OCI-LY1 (cell line): ENCODE measurements around the gene OR8D1.

Experiments
- H2AFZ ChIP-seq: fragments of 200-600 bp; sonication (generic), shearing (Covaris generic); 2 replicates; pipeline ENCODE4 v1.6.0; 2014; ENCODE audit warnings: antibody characterized with exemption, mild to moderate bottlenecking, low read length
- H3F3A ChIP-seq: fragments of 200-600 bp; sonication (generic), shearing (Covaris generic); 2 replicates; pipeline ENCODE4 v1.6.0; 2014; ENCODE audit warnings: mild to moderate bottlenecking, antibody characterized with exemption, low read length, moderate library complexity; ENCODE audit not compliant: insufficient read depth
- H3K27ac ChIP-seq: fragments of 200-600 bp; sonication (generic); 2 replicates; pipeline ENCODE4 v1.5.1; 2014; ENCODE audit warnings: low read length, mixed run types, mild to moderate bottlenecking, low read depth; ENCODE audit not compliant: poor library complexity, severe bottlenecking
- H3K27me3 ChIP-seq: fragments of 200-600 bp; sonication (generic); 2 replicates; pipeline ENCODE4 v1.6.0; 2014; ENCODE audit warnings: antibody characterized with exemption, mild to moderate bottlenecking, low read length, moderate library complexity; ENCODE audit not compliant: insufficient read depth
- H3K36me3 ChIP-seq: fragments of 200-600 bp; sonication (generic); 2 replicates; pipeline ENCODE4 v1.6.1; 2014; ENCODE audit warnings: mild to moderate bottlenecking, antibody characterized with exemption, low read length, moderate library complexity, mixed read lengths; ENCODE audit not compliant: insufficient read depth
- H3K4me1 ChIP-seq: fragments of 200-600 bp; sonication (generic); 2 replicates; pipeline ENCODE4 v1.5.1; 2014; ENCODE audit warnings: mild to moderate bottlenecking, low read length, moderate library complexity; ENCODE audit not compliant: insufficient read depth, severe bottlenecking
- H3K4me2 ChIP-seq: fragments of 200-600 bp; sonication (generic), shearing (Covaris generic); 2 replicates; pipeline ENCODE4 v1.6.1; 2014; ENCODE audit warnings: low read length
- H3K4me3 ChIP-seq: fragments of 200-600 bp; sonication (generic); 2 replicates; pipeline ENCODE4 v1.5.1; 2014; ENCODE audit warnings: low read length, low read depth, mild to moderate bottlenecking, mixed read lengths; ENCODE audit not compliant: poor library complexity, severe bottlenecking
- H3K79me2 ChIP-seq: fragments of 200-600 bp; shearing (Covaris generic); 2 replicates; pipeline ENCODE4 v1.6.1; 2016; ENCODE audit warnings: mixed run types, low read length, mixed read lengths; ENCODE audit not compliant: insufficient read depth
- H3K9ac ChIP-seq: fragments of 200-600 bp; sonication (generic), shearing (Covaris generic); 2 replicates; pipeline ENCODE4 v1.6.1; 2014; ENCODE audit warnings: mild to moderate bottlenecking, low read length, mixed read lengths
- H3K9me2 ChIP-seq: fragments of 200-600 bp; sonication (generic), shearing (Covaris generic); 2 replicates; pipeline ENCODE4 v1.6.1; 2014; ENCODE audit warnings: low read depth, mild to moderate bottlenecking, low read length, mixed read lengths
- H3K9me3 ChIP-seq: fragments of 200-600 bp; shearing (Covaris generic); 2 replicates; pipeline ENCODE4 v1.6.1; 2014; ENCODE audit warnings: low read length, mixed read lengths
- H4K20me1 ChIP-seq: fragments of 200-600 bp; sonication (generic), shearing (Covaris generic); 2 replicates; pipeline ENCODE4 v1.6.0; 2016; ENCODE audit warnings: mild to moderate bottlenecking, low read length; ENCODE audit not compliant: insufficient read depth
- EZH2 ChIP-seq: fragments of 200-600 bp; sonication (generic), shearing (Covaris generic); IDR thresholded peaks from 2 replicates; pipeline ENCODE4 v1.8.0; 2017; ENCODE audit warnings: borderline replicate concordance, mixed run types, mild to moderate bottlenecking, antibody characterized with exemption, low read length, moderate library complexity, mixed read lengths
- TF ChIP-seq, protein P1 (sequence below): fragments of 200-600 bp; sonication (generic), shearing (Covaris generic); IDR thresholded peaks from 2 replicates; pipeline ENCODE4 v1.5.1; 2017; ENCODE audit warnings: mild to moderate bottlenecking, antibody characterized with exemption, low read length, moderate library complexity, mixed read lengths

The OR8D1 gene

DNA sequence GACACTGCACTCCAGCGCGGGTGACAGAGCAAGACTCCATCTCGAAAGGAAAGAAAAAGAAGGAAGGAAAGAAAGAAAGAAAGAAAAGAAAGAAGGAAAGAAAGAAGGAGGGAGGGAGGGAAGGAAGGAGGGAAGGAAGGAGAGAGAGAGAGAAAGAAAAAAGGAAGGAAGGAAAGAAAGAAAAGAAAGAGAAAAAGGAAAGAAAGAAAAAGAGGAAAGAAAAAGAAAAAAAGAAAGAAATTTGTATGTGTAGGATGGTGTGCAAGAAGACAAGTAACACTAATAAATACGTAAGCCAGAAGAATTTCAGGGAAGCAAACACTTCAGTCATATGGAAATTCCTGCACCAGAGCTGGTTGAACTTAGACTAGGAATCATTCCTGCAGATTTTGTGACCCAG lies 618 bp downstream of the OR8D1 start:
- Histone ChIP-seq H4K20me1 (no peaks in the 10 kb centered on the region), H3K4me2 (no peak overlapping the region), H3K79me2 (no peaks in the 10 kb centered on the region), H3K27ac (no peak overlapping the region), H3F3A (no peaks in the 10 kb centered on the region), H3K4me1 (no peaks in the 10 kb centered on the region), H3K9me2 (no peaks in the 10 kb centered on the region), H3K4me3 (no peak overlapping the region), H2AFZ (no peak overlapping the region), H3K36me3 (no peaks in the 10 kb centered on the region), H3K9ac (no peak overlapping the region), H3K9me3 (no peaks in the 10 kb centered on the region), H3K27me3 (no peaks in the 10 kb centered on the region)
- TF ChIP-seq, protein P1, sequence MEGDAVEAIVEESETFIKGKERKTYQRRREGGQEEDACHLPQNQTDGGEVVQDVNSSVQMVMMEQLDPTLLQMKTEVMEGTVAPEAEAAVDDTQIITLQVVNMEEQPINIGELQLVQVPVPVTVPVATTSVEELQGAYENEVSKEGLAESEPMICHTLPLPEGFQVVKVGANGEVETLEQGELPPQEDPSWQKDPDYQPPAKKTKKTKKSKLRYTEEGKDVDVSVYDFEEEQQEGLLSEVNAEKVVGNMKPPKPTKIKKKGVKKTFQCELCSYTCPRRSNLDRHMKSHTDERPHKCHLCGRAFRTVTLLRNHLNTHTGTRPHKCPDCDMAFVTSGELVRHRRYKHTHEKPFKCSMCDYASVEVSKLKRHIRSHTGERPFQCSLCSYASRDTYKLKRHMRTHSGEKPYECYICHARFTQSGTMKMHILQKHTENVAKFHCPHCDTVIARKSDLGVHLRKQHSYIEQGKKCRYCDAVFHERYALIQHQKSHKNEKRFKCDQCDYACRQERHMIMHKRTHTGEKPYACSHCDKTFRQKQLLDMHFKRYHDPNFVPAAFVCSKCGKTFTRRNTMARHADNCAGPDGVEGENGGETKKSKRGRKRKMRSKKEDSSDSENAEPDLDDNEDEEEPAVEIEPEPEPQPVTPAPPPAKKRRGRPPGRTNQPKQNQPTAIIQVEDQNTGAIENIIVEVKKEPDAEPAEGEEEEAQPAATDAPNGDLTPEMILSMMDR = no peak
- TF ChIP-seq EZH2 = no peak

DNA sequence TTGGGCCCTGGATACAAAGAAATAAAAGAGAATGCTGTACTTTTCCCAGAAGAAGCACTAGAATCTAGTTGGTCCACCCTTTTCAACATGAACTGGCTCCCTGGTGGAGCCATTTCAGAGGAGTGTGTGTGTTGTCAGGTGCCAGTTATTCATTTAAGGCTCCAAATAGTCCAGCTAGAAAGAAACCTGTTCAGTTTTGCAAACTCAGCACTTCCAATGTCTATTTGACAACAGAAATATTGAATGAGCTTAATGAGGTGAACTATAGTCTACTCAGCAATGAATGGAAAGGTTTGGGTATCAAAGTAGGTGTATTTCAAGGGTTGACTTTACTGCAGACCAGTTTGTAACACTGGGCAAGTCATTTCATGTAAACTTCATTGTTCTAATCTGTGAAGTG lies 2.1 kb downstream of the OR8D1 start:
- H3K36me3 ChIP-seq = no peaks in the 10 kb centered on the region
- no peaks in the 10 kb centered on the region for H3K9me2 ChIP-seq
- H3K4me2 ChIP-seq = no peak overlapping the region
- no peak overlapping the region for H3K4me3 ChIP-seq
- no peak overlapping the region for H3K27ac ChIP-seq
- H4K20me1 ChIP-seq = no peaks in the 10 kb centered on the region
- no peaks in the 10 kb centered on the region for H3K4me1 ChIP-seq
- H2AFZ ChIP-seq = no peak overlapping the region
- no peaks in the 10 kb centered on the region for H3F3A ChIP-seq
- TF ChIP-seq EZH2 = no peak
- TF ChIP-seq, protein P1 = no peak
- no peaks in the 10 kb centered on the region for H3K27me3 ChIP-seq
- H3K9me3 ChIP-seq = no peaks in the 10 kb centered on the region
- H3K79me2 ChIP-seq = no peaks in the 10 kb centered on the region
- no peak overlapping the region for H3K9ac ChIP-seq

DNA sequence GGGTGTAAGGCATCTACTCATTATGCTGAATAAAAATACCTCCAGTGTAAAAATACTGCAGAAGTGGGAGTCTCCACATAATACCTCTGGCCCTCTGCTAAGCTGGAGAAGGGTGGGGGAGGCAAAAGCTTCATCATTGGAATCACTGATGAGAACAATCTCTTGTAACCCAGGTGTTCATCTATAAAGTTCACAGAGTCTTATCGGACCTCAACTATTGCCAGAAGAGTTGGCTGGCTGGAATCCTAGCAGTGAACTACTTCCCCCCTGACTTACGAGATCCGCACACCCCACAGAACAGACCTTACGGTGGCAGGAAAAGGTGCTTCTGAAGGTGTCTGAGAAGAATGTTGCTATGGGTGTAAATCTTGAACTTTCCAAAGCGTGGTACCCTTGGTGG lies 2.5 kb downstream of the OR8D1 start:
- Histone ChIP-seq H3K27ac (no peak overlapping the region), H3K36me3 (no peaks in the 10 kb centered on the region), H3K4me1 (no peaks in the 10 kb centered on the region), H3K4me2 (no peak overlapping the region), H4K20me1 (no peaks in the 10 kb centered on the region), H2AFZ (no peak overlapping the region), H3K79me2 (no peaks in the 10 kb centered on the region), H3K9me2 (no peaks in the 10 kb centered on the region), H3K9ac (no peak overlapping the region), H3K9me3 (no peaks in the 10 kb centered on the region), H3F3A (no peaks in the 10 kb centered on the region), H3K27me3 (no peaks in the 10 kb centered on the region), H3K4me3 (no peak overlapping the region)
- TF ChIP-seq, protein P1 = no peak
- TF ChIP-seq EZH2 = no peak
